Parathyroid adenoma (tissue), 2 donors: Measurements from ENCODE around the gene GPR153.
A peak's percentile ranks its signal among the peaks of the same experiment; 100 is the strongest.

ENCODE experiments used
- H2AFZ ChIP-seq: fragments of 300-600 bp; sonication (generic); one replicate; pipeline ENCODE4 v1.7.0; 2017; ENCODE audit warnings: antibody characterized with exemption, mild to moderate bottlenecking
- H3K27ac ChIP-seq: fragments of 300-600 bp; sonication (generic); one replicate; pipeline ENCODE4 v1.7.0; 2017
- H3K27me3 ChIP-seq: fragments of 300-600 bp; sonication (generic); one replicate; pipeline ENCODE4 v1.7.0; 2017; ENCODE audit warnings: low read length; ENCODE audit not compliant: control insufficient read depth, insufficient read depth
- H3K36me3 ChIP-seq: fragments of 300-600 bp; sonication (generic); one replicate; pipeline ENCODE4 v1.7.0; 2017; ENCODE audit warnings: low read length; ENCODE audit not compliant: control insufficient read depth, insufficient read depth
- H3K4me1 ChIP-seq: fragments of 300-600 bp; sonication (generic); one replicate; pipeline ENCODE4 v1.7.0; 2017; ENCODE audit warnings: control low read depth
- H3K4me2 ChIP-seq: fragments of 300-600 bp; sonication (generic); one replicate; pipeline ENCODE4 v1.7.0; 2017; ENCODE audit warnings: low read length
- H3K4me3 ChIP-seq: fragments of 300-600 bp; sonication (generic); one replicate; pipeline ENCODE4 v1.7.0; 2017; ENCODE audit warnings: low read depth, low read length
- H3K79me2 ChIP-seq: fragments of 300-600 bp; sonication (generic); one replicate; pipeline ENCODE4 v1.7.0; 2017; ENCODE audit warnings: control low read depth
- H3K9ac ChIP-seq: fragments of 300-600 bp; sonication (generic); one replicate; pipeline ENCODE4 v1.7.0; 2017; ENCODE audit warnings: mild to moderate bottlenecking
- H3K9me3 ChIP-seq: fragments of 300-600 bp; sonication (generic); one replicate; pipeline ENCODE4 v1.7.0; 2017; ENCODE audit warnings: low read length; ENCODE audit not compliant: control insufficient read depth
- CTCF ChIP-seq: fragments of 300-600 bp; sonication (generic); IDR thresholded peaks from one replicate; pipeline ENCODE4 v1.7.0; 2017; ENCODE audit warnings: antibody characterized with exemption, mild to moderate bottlenecking
- donor health status: primary hyperparathyroidism.

GPR153 gene

GRCh38 chr1:6207075-6207885 lies 53.6 kb downstream of the GPR153 start:
- no peak overlapping the region for H3K9ac ChIP-seq
- no peak for TF ChIP-seq CTCF
- H3K9me3 ChIP-seq = no peaks in the 10 kb centered on the region
- peak overlapping the region; percentile 93 for H3K4me2 ChIP-seq
- no peaks in the 10 kb centered on the region for H3K27me3 ChIP-seq
- peak overlapping the region; percentile 61 for H3K4me3 ChIP-seq
- H3K27ac ChIP-seq = no peak overlapping the region
- H2AFZ ChIP-seq = no peak overlapping the region
- H3K36me3 ChIP-seq = no peaks in the 10 kb centered on the region
- H3K79me2 ChIP-seq = no peaks in the 10 kb centered on the region
- H3K4me1 ChIP-seq = peaks cover 3% of the 10 kb centered on the region

- Histone ChIP-seq H3K4me1 (peaks cover 3% of the 10 kb centered on the region), H3K27ac (peak overlapping the region; percentile 84), H3K4me2 (peak overlapping the region; percentile 93), H3K4me3 (peak overlapping the region; percentile 61), H3K9me3 (no peaks in the 10 kb centered on the region), H3K79me2 (no peaks in the 10 kb centered on the region), H3K27me3 (no peaks in the 10 kb centered on the region), H2AFZ (peak overlapping the region; percentile 89), H3K36me3 (no peaks in the 10 kb centered on the region), H3K9ac (peak overlapping the region; percentile 5)
- TF ChIP-seq CTCF = no peak
Measured at GRCh38 chr1:6206520-6206855, 54.4 kb downstream of the GPR153 start.

GRCh38 chr1:6205849-6206519 lies 54.9 kb downstream of the GPR153 start, which contains the start of gene RNF207:
Gene RNF207, plus strand, starts transcription at chr1:6206119. Its CDS starts 417 bp downstream, at chr1:6206536.
- peak within 1 kb of the TSS; percentile 61 for H3K4me3 ChIP-seq
- H3K4me2 ChIP-seq = peak within 1 kb of the TSS; percentile 93
- H3K36me3 ChIP-seq = no peaks in the 10 kb centered on the region
- TF ChIP-seq CTCF = no peak
- H3K4me1 ChIP-seq = peaks cover 3% of the 10 kb centered on the region
- peak within 1 kb of the TSS; percentile 89 for H2AFZ ChIP-seq
- no peaks in the 10 kb centered on the region for H3K9me3 ChIP-seq
- H3K9ac ChIP-seq = peak within 1 kb of the TSS; percentile 5
- no peaks in the 10 kb centered on the region for H3K27me3 ChIP-seq
- peak within 1 kb of the TSS; percentile 84 for H3K27ac ChIP-seq
- no peaks in the 10 kb centered on the region for H3K79me2 ChIP-seq

GRCh38 chr1:6202256-6202655 lies 58.6 kb downstream of the GPR153 start:
- Histone ChIP-seq H2AFZ (no peak overlapping the region), H3K27ac (no peak overlapping the region), H3K27me3 (no peaks in the 10 kb centered on the region), H3K4me1 (peaks cover 3% of the 10 kb centered on the region), H3K4me3 (no peak overlapping the region), H3K9me3 (no peaks in the 10 kb centered on the region), H3K36me3 (no peaks in the 10 kb centered on the region), H3K4me2 (no peak overlapping the region), H3K79me2 (peaks cover 18% of the 10 kb centered on the region), H3K9ac (no peak overlapping the region)
- no peak for TF ChIP-seq CTCF
